Heart right ventricle (tissue), 16 donors: ENCODE data around the gene HSD11B1L. TPM values are rescaled to one million over a fixed set of nuclear protein-coding genes. Genes with fewer than 3 reads are reported as not detected.
A peak's percentile ranks its signal among the peaks of the same experiment; 100 is the strongest.

Source experiments
- ATAC-seq, 8 donors: fragments of 200-7000 bp; cut with Tn5 transposase; one replicate each; pipeline ENCODE4 v1.9.1; 2020; ENCODE audit warnings: mild to moderate bottlenecking in 8 of 8, moderate library complexity in 8 of 8, moderate number of reproducible peaks in 1 of 8
- DNase-seq, 2 donors: peaks; one replicate each; pipeline ENCODE4 v3.0.0-alpha.2; 2020
- H3K27ac ChIP-seq, 10 donors: fragments of 200-600 bp; sonication (generic) in 2 of 10; one replicate each; pipeline versions ENCODE4 v1.5.0 to v1.8.0; 2020 to 2022; ENCODE audit warnings: mild to moderate bottlenecking in 3 of 10
- H3K27me3 ChIP-seq, 7 donors: fragments of 200-600 bp; one replicate each; pipeline ENCODE4 v1.8.0; 2021 to 2022; ENCODE audit warnings: mild to moderate bottlenecking in 2 of 7
- H3K36me3 ChIP-seq, 9 donors: fragments of 200-600 bp; sonication (generic) in 1 of 9; one replicate each; pipeline versions ENCODE4 v1.5.0 to v1.8.0; 2020 to 2022; ENCODE audit warnings: mild to moderate bottlenecking in 2 of 9
- H3K4me1 ChIP-seq, 9 donors: fragments of 200-600 bp; sonication (generic) in 1 of 9; one replicate each; pipeline versions ENCODE4 v1.5.0 to v1.8.0; 2020 to 2022; ENCODE audit warnings: mild to moderate bottlenecking in 4 of 9
- H3K4me3 ChIP-seq, 10 donors: fragments of 200-600 bp; sonication (generic) in 2 of 10; one replicate each; pipeline versions ENCODE4 v1.5.0 to v1.8.0; 2020 to 2022; ENCODE audit warnings: mild to moderate bottlenecking in 7 of 10, moderate library complexity in 2 of 10
- H3K9me3 ChIP-seq, 11 donors: fragments of 200-600 bp in 10 of 11; sonication (generic) in 2 of 11; one replicate each; pipeline versions ENCODE4 v1.5.0 to v1.8.0; 2013 to 2022; ENCODE audit warnings: mild to moderate bottlenecking in 2 of 11, control low read depth in 1 of 11, moderate library complexity in 1 of 11
- CTCF ChIP-seq, 9 donors: fragments of 200-600 bp; sonication (generic) in 2 of 9; IDR thresholded peaks; one replicate each; pipeline versions ENCODE4 v1.5.0 to v1.8.0; 2021 to 2022; ENCODE audit warnings: antibody characterized with exemption in 9 of 9, mild to moderate bottlenecking in 5 of 9, moderate library complexity in 1 of 9
- WGBS, 2 donors: extraction: QIAGEN DNeasy Blood & Tissue Kit; methylation state at CpG; one replicate each; pipeline ENCODE4 v1.1.7; 2013; ENCODE audit warnings: inconsistent platforms in 1 of 2; 5-methylcytosine and 5-hydroxymethylcytosine counted together
- intact Hi-C, 10 donors: fragments of 100-400 bp; cut with DNase I; formaldehyde crosslinking; loops; one replicate each; pipeline versions ENCODE4 v1.11.1 to v1.14.2; 2022
- polyA plus RNA-seq, 2 donors: library from polyadenylated mRNA; stranded (reverse); fragments of 200-250 nt; gene quantifications; one replicate each; pipeline ENCODE4 v1.2.3, GENCODE V29; 2013
- total RNA-seq, 10 donors: library from RNA; stranded (reverse); fragmentation: NEBNext Ultra II Directional in 3 of 10; extraction: Animal tissue kit (Norgen Biotek cat#: 25700) in 3 of 10; gene quantifications; one replicate each; pipeline versions ENCODE4 v1.2.1 to v1.2.4, GENCODE V29; 2021 to 2023
- donor health status: Arrhythmogenic right ventricular cardiomyopathy.
- donor health status: ischemic (EF 13 %, LVEDD 7.1; RV severe dilation, severe dysfunction).
- donor health status: healthy with polysubstance abuse.
- donor health status: DM: no; HTN: yes; CAD: no.
- donor health status: DM: no; HTN: no; CAD: no.
- donor health status: ischemic (EF 25% LVEDD 6.9; RV normal size, moderate dysfunction).
- donor health status: ischemic (EF 25% LVEDD 5.7; RV mildly dilated, moderate dysfunction).
- donor health status: healthy.
- donor health status: DM: yes; HTN: yes; CAD: no.
- donor health status: Ischemic cardiomyopathy.
- donor health status: ischemic (EF 35%, LVEDD 5.7; RV mildly dilated, moderate dysfunction).
- donor health status: nonischemic (EF 11% LVEDD 7.7; RV severe dilation, severe dysfunction).
- donor health status: DM: yes; HTN: yes; CAD: no.
- donor health status: PGD.
- donor health status: ischemic (EF 29% LVEDD 5.4; RV normal size, mild dysfunction).
- donor health status: nonischemic (EF 23%, LVEDD 6.1; RV moderate dilation, normal function).

HSD11B1L gene
- total and polyA plus RNA-seq, 12 donors: 3.3 to 13.2 (median 4.3) TPM

- intact Hi-C loops: no loop called here
- WGBS, 2 donors: 86 to 91% methylated on average over 24 to 25 of the region's 25 CpGs
- no peak overlapping the region for H3K27ac ChIP-seq
- no peak for DNase-seq
- peaks cover 0 to 81% (median 51%) of the 10 kb centered on the region in 9 donors for H3K36me3 ChIP-seq
- no peak for ATAC-seq
- H3K4me1 ChIP-seq: peaks cover 0 to 17% (median 3%) of the 10 kb centered on the region in 9 donors
- H3K4me3 ChIP-seq: no peak overlapping the region
- no peak for TF ChIP-seq CTCF (IDR thresholded peaks at IDR 0.05)
- H3K27me3 ChIP-seq: no peaks in the 10 kb centered on the region
- H3K9me3 ChIP-seq: no peaks in the 10 kb centered on the region
Observed at GRCh38 chr19:5711713-5712161, 30.9 kb downstream of the HSD11B1L start.

DNA sequence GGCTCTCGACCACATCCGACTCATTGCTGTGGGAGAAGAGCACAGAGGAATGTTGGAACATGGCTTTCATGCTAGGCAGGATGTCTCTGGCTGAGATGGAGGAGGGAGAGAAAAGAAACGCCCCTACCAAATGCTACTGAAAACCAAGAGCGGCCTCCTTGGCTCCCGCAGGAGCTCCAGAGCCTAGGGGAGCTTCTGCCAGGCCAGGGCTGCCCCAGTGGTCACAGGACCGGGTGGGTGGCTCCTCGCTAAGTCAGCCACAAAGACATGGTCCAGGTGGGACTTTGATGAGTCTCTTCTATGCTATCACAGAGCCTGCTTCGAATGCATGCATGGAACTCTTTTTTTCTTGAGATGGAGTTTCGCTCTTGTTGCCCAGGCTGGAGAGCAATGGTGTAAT, 32.4 kb downstream of the HSD11B1L start:
- Histone ChIP-seq H3K36me3 (peaks cover 0 to 68% (median 38%) of the 10 kb centered on the region in 9 donors), H3K27ac (no peak overlapping the region), H3K4me1 (peaks cover 0 to 28% (median 11%) of the 10 kb centered on the region in 9 donors), H3K4me3 (no peak overlapping the region), H3K9me3 (no peaks in the 10 kb centered on the region), H3K27me3 (no peaks in the 10 kb centered on the region)
- no peak for TF ChIP-seq CTCF (IDR thresholded peaks at IDR 0.05)
- no peak for DNase-seq
- no peak for ATAC-seq
- intact Hi-C loops: no loop called here
- WGBS, 2 donors: 93% methylated on average over 9 of the region's 9 CpGs

GRCh38 chr19:5714816-5715215, 34.0 kb downstream of the HSD11B1L start:
- no peak for TF ChIP-seq CTCF (IDR thresholded peaks at IDR 0.05)
- Histone ChIP-seq H3K4me1 (peaks cover 0 to 40% (median 25%) of the 10 kb centered on the region in 9 donors), H3K9me3 (no peaks in the 10 kb centered on the region), H3K4me3 (no peak overlapping the region), H3K27ac (peak overlapping the region in 6 of 10 donors; percentile 5 to 55 (median 20)), H3K27me3 (no peaks in the 10 kb centered on the region), H3K36me3 (peaks cover 0 to 52% (median 35%) of the 10 kb centered on the region in 9 donors)
- intact Hi-C loops: loop anchor here in 1 of 10 donors (2.0 kb wide), 1 partner anchor 24 kb away; the partner anchor contains the start of gene RPL36
- no peak for DNase-seq
- peak in 6 of 8 donors; percentile 16 to 76 (median 52) for ATAC-seq
- 64 to 74% methylated on average over 10 of the region's 10 CpGs for WGBS, 2 donors

GRCh38 chr19:5717215-5717935, 36.5 kb downstream of the HSD11B1L start:
- H3K4me1 ChIP-seq: peaks cover 0 to 46% (median 29%) of the 10 kb centered on the region in 9 donors
- H3K4me3 ChIP-seq: no peak overlapping the region
- 78 to 90% methylated on average over 7 to 8 of the region's 8 CpGs for WGBS, 2 donors
- DNase-seq (no peak), ATAC-seq (no peak)
- intact Hi-C loops: no loop called here
- no peak for TF ChIP-seq CTCF (IDR thresholded peaks at IDR 0.05)
- H3K36me3 ChIP-seq: peaks cover 0 to 27% (median 19%) of the 10 kb centered on the region in 9 donors
- H3K27me3 ChIP-seq: no peaks in the 10 kb centered on the region
- peak overlapping the region in 1 of 10 donors; percentile 95 for H3K27ac ChIP-seq
- H3K9me3 ChIP-seq: no peaks in the 10 kb centered on the region
